Measurements from ENCODE around the gene SUPT20HL2. TPM values are rescaled to one million over a fixed set of nuclear protein-coding genes. Genes with fewer than 3 reads are reported as not detected.

Gene SUPT20HL2
- total and polyA plus RNA-seq, 2 of the 8 experiments (the other 6 are each of a cell fraction or from before 2014, with no cell fraction given), result not detected

- TF ChIP-seq CHD7 (IDR thresholded peaks at IDR 0.05; ENCODE audit: insufficient replicate concordance, low read length) (no peak), ATF2 (IDR thresholded peaks at IDR 0.05; ENCODE audit: low read length) (no peak), SAP30 (IDR thresholded peaks at IDR 0.05; ENCODE audit: insufficient read depth, insufficient replicate concordance, low read length) (no peak), TBP (IDR thresholded peaks at IDR 0.05; ENCODE audit: low read depth, low read length) (no peak), USF2 (IDR thresholded peaks at IDR 0.05; ENCODE audit: low read length) (no peak), TEAD4 (IDR thresholded peaks at IDR 0.05; ENCODE audit: low read depth, low read length) (no peak), BCL11A (IDR thresholded peaks at IDR 0.05; ENCODE audit: low read depth in 2 of 2, low read length in 2 of 2) (no peak), SUZ12 (IDR thresholded peaks at IDR 0.05; ENCODE audit: low read length) (no peak)
These were observed at the start of gene SUPT20HL2 (continued) for GRCh38 chrX:24314019-24314635.
